Pancreas (tissue), 10 donors: ENCODE data around the gene APOBEC3B. TPM values are rescaled to one million over a fixed set of nuclear protein-coding genes. Genes with fewer than 3 reads are reported as not detected.
A peak's percentile ranks its signal among the peaks of the same experiment; 100 is the strongest.

Source experiments
- ATAC-seq, 4 donors: fragments of 200-7000 bp; cut with Tn5 transposase; one replicate each; pipeline versions ENCODE4 v1.8.0 to v1.9.1; 2020; ENCODE audit warnings: mild to moderate bottlenecking in 4 of 4, moderate library complexity in 4 of 4
- DNase-seq, 6 donors: peaks; one replicate each; pipeline ENCODE4 v3.0.0-alpha.2; 2020
- FAIRE-seq: peaks from 2 replicates; lab custom pipeline; 2012; peaks lifted over from hg19 to GRCh38; lab: Jason Lieb, UNC
- H3K27ac ChIP-seq, 4 donors: fragments of 200-600 bp; sonication (generic); 1 replicate in 3 of 4; 2 replicates in 1 of 4; pipeline versions ENCODE4 v1.5.0 to v1.8.0; 2020
- H3K27me3 ChIP-seq, 4 donors: fragments of 200-600 bp; one replicate each; pipeline ENCODE4 v1.8.0; 2021
- H3K36me3 ChIP-seq, 3 donors: fragments of 200-600 bp; sonication (generic) in 1 of 3; one replicate each; pipeline versions ENCODE4 v1.5.0 to v1.8.0; 2020 to 2021
- H3K4me1 ChIP-seq, 3 donors: fragments of 200-600 bp; one replicate each; pipeline ENCODE4 v1.8.0; 2021
- H3K4me3 ChIP-seq, 4 donors: fragments of 200-600 bp; sonication (generic) in 2 of 4; one replicate each; pipeline versions ENCODE4 v1.5.0 to v1.8.0; 2020 to 2021
- H3K9me3 ChIP-seq, 4 donors: fragments of 200-600 bp; one replicate each; pipeline ENCODE4 v1.8.0; 2021
- WGBS, 2 donors: extraction: QIAGEN DNeasy Blood & Tissue Kit; methylation state at CpG; one replicate each; pipeline ENCODE4 v1.1.7; 2013; 5-methylcytosine and 5-hydroxymethylcytosine counted together
- intact Hi-C, 3 donors: fragments of 100-400 bp; cut with DNase I; formaldehyde crosslinking; loops; one replicate each; pipeline versions ENCODE4 v1.11.1 to v1.14.2; 2022
- polyA plus RNA-seq, 2 donors: library from polyadenylated mRNA; stranded (reverse); fragments of 200-250 nt; gene quantifications; one replicate each; pipeline ENCODE4 v1.2.3, GENCODE V29; 2013
- total RNA-seq, 6 donors: library from RNA; stranded (reverse); fragmentation: NEBNext Ultra II Directional in 4 of 6; extraction: Animal tissue kit (Norgen Biotek cat#: 25700) in 4 of 6; gene quantifications; one replicate each; pipeline versions ENCODE4 v1.2.1 to v1.2.4, GENCODE V29; 2021 to 2023
- TF ChIP-seq, protein P1 (sequence below), 4 donors: fragments of 200-600 bp; sonication (generic) in 3 of 4; IDR thresholded peaks; one replicate each; pipeline versions ENCODE4 v1.5.0 to v1.8.0; 2021; ENCODE audit warnings: antibody characterized with exemption in 4 of 4
- donor health status: healthy with polysubstance abuse.
- donor health status: DM: no; HTN: no; CAD: no; lungs with moderate emphysema.
- donor health status: DM: no; HTN: no; CAD: no.
- donor health status: control.
- donor health status: control.
- donor health status: Bipolar disorder and iron deficiency.
- donor health status: DM: yes; HTN: yes; CAD: no.
- donor health status: DM: no; HTN: no; CAD: no.
- donor health status: DM: no; HTN: no; CAD: no.
- donor health status: DM: yes; HTN: yes; CAD: no.

APOBEC3B gene
- total and polyA plus RNA-seq, 8 donors = 0.60 to 10.2 (median 3.0) TPM

DNA sequence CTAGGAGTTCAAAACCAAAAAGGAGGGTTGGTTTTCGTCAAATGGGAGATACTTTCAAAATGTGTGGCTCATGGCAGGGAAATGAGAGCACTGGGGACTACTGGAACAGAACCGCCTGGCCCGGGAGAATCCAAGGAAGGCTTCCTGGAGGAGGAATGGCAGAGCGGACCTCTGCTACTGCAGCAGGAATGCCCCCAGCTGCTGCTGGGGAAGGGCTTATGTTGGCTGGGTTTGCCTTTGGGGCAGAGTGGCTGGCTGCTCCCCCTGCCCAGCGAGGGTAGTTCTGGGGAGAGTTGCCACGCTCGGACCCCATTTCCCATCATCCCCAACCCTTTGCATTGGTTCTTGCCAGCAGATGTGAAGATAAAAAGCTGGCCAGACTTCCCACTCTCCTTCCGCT, 35.4 kb upstream of the APOBEC3B start:
- Histone ChIP-seq H3K27ac (no peak overlapping the region), H3K36me3 (no peaks in the 10 kb centered on the region), H3K9me3 (no peaks in the 10 kb centered on the region), H3K27me3 (no peaks in the 10 kb centered on the region), H3K4me1 (no peaks in the 10 kb centered on the region), H3K4me3 (no peak overlapping the region)
- ATAC-seq = no peak
- TF ChIP-seq, protein P1, sequence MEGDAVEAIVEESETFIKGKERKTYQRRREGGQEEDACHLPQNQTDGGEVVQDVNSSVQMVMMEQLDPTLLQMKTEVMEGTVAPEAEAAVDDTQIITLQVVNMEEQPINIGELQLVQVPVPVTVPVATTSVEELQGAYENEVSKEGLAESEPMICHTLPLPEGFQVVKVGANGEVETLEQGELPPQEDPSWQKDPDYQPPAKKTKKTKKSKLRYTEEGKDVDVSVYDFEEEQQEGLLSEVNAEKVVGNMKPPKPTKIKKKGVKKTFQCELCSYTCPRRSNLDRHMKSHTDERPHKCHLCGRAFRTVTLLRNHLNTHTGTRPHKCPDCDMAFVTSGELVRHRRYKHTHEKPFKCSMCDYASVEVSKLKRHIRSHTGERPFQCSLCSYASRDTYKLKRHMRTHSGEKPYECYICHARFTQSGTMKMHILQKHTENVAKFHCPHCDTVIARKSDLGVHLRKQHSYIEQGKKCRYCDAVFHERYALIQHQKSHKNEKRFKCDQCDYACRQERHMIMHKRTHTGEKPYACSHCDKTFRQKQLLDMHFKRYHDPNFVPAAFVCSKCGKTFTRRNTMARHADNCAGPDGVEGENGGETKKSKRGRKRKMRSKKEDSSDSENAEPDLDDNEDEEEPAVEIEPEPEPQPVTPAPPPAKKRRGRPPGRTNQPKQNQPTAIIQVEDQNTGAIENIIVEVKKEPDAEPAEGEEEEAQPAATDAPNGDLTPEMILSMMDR (IDR thresholded peaks at IDR 0.05) = no peak
- intact Hi-C loops = no loop called here
- DNase-seq = peak in 2 of 6 donors; percentile 4 to 19
- no peak for FAIRE-seq
- 82 to 87% methylated on average over 8 of the region's 8 CpGs for WGBS, 2 donors

DNA sequence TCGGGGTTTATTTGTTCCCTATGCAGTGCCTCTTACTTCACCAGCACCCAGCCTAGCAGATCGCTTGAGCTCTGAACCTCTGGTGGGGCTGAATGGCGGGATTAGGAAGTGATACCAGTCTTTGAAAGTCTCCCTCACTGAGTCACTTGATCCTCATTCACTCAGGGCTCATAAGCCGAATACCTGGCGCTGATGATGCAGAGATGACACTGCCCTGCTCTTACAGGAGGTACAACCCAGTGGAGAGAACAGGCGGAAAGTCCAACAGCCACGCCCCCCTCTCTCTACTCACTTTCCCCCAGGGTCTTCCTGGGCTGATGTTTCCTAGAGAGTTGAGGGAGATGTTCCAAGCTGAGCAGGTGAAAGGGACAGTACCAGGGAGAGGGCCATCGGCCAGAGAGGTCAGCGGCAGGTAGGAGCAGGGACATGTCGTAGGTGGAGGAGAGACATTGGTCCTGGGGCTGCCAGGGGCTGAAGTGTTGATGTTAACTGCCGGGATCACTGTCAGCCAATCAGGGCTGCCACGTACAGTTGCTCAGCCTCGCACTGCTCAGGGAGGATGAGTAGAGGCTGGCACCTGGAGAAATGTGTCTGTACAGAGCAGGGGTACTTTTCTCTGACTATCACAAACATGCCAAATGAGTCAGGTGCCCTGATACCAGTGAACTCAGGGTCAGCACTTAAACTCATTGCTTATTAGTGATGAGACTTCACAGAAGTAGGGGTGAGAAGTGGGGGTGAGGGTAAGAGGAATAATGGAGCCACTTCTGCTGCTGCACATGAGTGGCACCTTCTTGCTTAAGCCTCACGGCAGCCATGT, 34.6 kb upstream of the APOBEC3B start:
- intact Hi-C loops = no loop called here
- DNase-seq = peak in 1 of 6 donors; percentile 2
- no peak for FAIRE-seq
- no peak overlapping the region for H3K27ac ChIP-seq
- H3K4me1 ChIP-seq = no peaks in the 10 kb centered on the region
- WGBS, 2 donors = 73 to 85% methylated on average over 14 of the region's 14 CpGs
- H3K4me3 ChIP-seq = no peak overlapping the region
- H3K9me3 ChIP-seq = no peaks in the 10 kb centered on the region
- ATAC-seq = peak in 1 of 4 donors; percentile 24
- TF ChIP-seq, protein P1 (IDR thresholded peaks at IDR 0.05) = no peak
- H3K27me3 ChIP-seq = no peaks in the 10 kb centered on the region
- H3K36me3 ChIP-seq = no peaks in the 10 kb centered on the region

DNA sequence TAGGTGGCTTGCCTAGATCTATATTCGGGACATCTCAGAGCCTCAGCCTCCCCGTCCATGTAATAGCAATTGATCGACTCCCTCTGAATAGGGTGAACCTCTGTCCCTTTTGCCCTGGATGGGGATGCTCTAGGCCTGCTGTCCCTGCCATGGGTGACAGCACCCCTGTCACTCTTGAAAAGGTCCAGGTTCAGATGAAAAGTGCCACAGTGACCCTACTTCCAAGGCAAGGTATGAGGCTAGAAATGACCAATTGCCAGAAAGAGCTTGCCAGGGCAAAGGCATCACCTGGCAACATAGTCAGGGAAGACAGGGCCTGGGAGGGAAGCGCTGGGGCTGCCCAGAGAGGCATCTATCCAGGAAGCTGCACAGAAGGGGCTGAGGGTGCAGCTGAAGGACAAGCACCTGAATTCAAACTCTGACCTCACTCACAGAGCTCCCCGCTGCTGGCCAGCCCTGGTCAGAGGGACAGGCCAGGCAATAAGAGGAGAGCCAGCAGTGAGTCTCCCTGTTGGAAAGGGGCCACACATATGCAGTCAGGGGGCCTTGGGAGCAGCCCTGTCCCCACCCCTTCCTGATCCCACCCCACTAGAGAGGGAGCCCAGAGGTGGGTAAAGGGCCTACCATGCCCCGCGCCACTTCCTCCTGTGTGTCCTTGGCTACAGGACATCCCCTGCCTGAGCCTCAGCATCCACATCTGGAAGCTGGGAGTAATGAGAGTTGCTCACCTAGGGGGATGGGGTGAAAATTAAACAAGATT, 33.8 kb upstream of the APOBEC3B start:
- DNase-seq = peak in 1 of 6 donors; percentile 10
- Histone ChIP-seq H3K9me3 (no peaks in the 10 kb centered on the region), H3K27me3 (no peaks in the 10 kb centered on the region), H3K4me1 (no peaks in the 10 kb centered on the region), H3K36me3 (no peaks in the 10 kb centered on the region), H3K27ac (no peak overlapping the region), H3K4me3 (no peak overlapping the region)
- 89 to 91% methylated on average over 7 of the region's 7 CpGs for WGBS, 2 donors
- intact Hi-C loops = no loop called here
- no peak for ATAC-seq
- TF ChIP-seq, protein P1 (IDR thresholded peaks at IDR 0.05) = no peak
- no peak for FAIRE-seq

DNA sequence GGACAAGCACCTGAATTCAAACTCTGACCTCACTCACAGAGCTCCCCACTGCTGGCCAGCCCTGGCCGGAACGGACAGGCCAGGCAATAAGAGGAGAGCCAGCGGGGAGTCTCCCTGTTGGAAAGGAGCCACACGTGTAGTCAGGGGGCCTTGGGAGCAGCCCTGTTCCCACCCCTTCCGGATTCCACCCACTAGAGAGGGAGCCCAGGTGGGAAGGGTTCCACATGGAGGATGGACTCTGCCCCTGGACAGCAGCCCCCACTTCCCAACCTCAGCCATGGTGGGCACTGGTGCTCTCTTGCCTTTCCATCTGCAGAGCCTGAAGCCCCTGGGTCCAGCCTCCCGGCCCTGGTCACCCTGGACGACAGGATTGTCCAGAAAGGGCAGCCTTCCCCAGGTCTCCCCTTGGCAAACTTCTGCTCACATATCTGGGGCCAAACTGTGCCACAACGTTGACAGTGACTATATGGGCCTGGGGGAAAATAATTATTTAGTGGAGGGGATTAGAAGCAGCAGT, 32.2 kb upstream of the APOBEC3B start:
- Histone ChIP-seq H3K9me3 (no peaks in the 10 kb centered on the region), H3K4me3 (no peak overlapping the region), H3K36me3 (no peaks in the 10 kb centered on the region), H3K27me3 (no peaks in the 10 kb centered on the region), H3K27ac (no peak overlapping the region), H3K4me1 (peaks cover 4 to 6% (median 4%) of the 10 kb centered on the region in 3 donors)
- FAIRE-seq = no peak
- TF ChIP-seq, protein P1 (IDR thresholded peaks at IDR 0.05) = no peak
- ATAC-seq = no peak
- 73 to 76% methylated on average over 8 of the region's 8 CpGs for WGBS, 2 donors
- intact Hi-C loops = no loop called here
- peak in 2 of 6 donors; percentile 5 to 26 for DNase-seq
